HG03159 (cell line): ENCODE results near the gene ODAM.
"Not testable (repeated sequence)": the region's sequence is repeated elsewhere in the genome, so short reads cannot be mapped to it uniquely, and the experiment has no call there.

Experiments
- ATAC-seq: cut with Tn5 transposase; IDR thresholded peaks from one replicate; pipeline ENCODE4 v1.9.1; 2021; ENCODE audit warnings: mild to moderate bottlenecking, moderate library complexity; ENCODE audit not compliant: unreplicated experiment

The ODAM gene

DNA sequence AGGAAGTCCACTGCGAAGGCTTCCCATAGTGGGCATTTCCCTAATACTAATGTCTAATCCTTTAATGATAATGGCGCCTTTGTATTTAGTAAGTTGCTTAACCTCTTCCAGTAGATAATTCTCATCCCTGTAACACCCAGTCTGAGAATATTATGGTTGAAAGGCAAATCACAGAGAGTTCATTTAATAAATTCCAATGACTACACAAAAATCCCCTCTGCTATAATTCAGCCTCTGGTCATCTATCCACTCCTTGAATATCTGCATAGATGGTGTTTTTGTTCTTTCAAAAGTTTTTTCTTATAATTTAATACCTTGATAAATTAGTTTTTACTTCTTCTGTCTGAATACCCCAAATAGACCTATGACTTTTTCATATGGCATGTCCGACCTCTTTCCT is 25.9 kb downstream of the ODAM start:
- not testable (repeated sequence) for ATAC-seq

DNA sequence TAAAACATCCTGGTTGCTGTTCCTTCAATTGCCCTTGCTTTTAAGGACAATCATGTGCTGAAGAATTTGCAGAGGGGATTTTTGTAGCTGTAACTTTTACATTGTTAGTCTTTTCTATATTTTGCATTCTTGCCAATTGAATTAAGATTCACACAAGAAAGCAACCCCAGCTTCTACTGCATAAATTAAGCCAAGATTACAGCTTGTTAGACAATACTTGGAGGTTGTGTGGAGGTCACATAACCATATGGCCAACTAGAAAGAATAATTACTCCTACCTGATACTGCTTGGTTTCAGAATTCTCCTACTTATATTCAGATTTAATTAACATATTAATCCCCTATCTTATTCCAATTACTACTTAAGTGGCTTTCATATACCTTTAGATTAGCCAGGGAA is 26.3 kb downstream of the ODAM start:
- not testable (repeated sequence) for ATAC-seq

- ATAC-seq: no peak
Measured at GRCh38 chr4:70225824-70226223, 30.3 kb downstream of the ODAM start, which contains the start of gene FDCSP. FDCSP (plus strand) TSS chr4:70226124; CDS start chr4:70231195, 5,071 bp downstream.

- ATAC-seq: no peak
Measured at GRCh38 chr4:70236125-70236524, 40.6 kb downstream of the ODAM start.

- no peak for ATAC-seq
Measured at GRCh38 chr4:70239131-70239883, 43.8 kb downstream of the ODAM start.

DNA sequence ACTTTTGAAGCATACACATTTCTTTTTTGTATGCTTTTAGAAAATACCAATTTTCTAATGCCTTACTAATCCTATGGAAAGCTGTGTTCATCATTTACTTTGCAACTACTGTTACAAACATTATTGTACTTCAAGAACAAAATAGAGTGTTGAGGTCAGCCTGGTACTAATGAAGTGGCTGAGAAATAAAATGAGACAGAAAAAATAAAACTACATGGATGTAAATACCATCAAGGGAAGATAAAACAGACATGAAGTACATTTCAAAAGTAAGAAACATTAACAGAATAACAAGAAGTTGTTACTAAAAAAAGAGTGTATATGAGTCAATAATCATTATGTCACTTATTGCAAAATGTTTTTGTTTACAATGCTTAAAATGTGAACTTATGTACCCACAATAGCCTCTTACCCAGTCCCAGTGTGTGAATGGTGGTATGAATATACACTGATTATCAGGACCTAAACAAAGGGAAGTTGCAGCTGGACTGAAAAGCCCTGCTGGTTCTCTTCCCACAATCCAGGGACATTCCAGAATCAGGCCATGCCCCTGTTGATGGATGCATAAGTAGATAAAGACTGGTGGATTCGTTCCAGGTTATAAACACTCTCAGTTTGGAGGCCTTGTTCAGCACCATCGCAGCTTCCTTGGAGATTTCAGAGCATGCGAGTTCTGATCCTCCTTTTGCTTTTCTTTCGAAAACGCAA is 44.5 kb downstream of the ODAM start:
- no peak for ATAC-seq

- ATAC-seq: not testable (repeated sequence)
Measured at GRCh38 chr4:70242297-70242696, 46.8 kb downstream of the ODAM start, which contains the start of gene CSN3. CSN3 (plus strand) TSS chr4:70242597; CDS start chr4:70244820, 2,223 bp downstream.

DNA sequence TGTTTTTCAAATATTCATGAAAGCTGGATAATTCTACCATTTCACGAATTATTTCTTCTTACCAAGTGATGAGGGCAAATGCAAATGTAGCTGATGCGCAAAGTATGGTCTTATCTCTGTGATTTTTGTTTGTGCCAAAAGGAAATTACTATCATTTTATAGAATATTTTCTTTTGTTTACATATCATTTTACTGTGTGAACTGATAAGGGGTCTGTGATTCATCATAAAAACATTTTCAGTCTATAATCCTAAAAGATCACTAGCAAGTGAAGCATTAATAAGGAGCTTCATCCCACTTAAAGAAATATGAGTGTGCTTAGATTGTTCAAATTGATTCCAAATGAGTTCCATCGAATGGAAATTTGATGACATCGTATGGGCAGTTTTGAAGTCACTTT is 47.6 kb downstream of the ODAM start:
- ATAC-seq: no peak

DNA sequence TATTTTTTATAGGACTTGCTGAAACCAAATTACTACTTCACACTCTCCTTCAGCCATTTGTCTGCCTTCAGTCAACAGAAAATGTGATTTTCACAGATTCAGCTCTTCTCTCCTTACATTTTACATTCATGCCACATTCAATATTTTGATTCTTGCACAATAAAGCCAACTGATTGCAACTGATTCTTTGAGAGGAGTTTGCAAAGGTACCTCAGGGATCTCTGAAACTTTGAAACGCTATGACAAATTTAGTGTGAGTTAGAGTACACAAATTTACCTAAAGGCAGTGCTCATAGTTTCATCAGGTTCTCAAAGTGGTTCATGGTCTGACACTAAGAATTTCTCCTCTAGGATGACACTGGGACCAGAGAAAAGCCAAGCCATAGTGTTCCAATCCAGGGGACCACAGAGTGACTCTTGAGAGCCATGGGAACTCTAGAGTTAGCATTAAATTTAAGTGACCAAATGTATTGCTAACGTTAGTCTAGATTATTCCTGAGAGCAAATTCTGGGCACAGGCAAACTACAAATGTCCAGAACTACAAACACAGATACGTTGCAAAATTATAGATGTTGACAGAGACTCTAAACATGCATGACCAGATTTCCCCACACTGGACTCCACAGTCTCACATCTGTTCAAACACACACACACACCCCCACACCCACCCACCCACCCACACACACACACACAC is 55.9 kb downstream of the ODAM start:
- ATAC-seq: no peak

GRCh38 chr4:70251945-70252277 is 56.4 kb downstream of the ODAM start:
- ATAC-seq: no peak
